Tongue (tissue), 2 donors: ENCODE data around the gene MAN1C1. TPM values are rescaled to one million over a fixed set of nuclear protein-coding genes. Genes with fewer than 3 reads are reported as not detected.
A peak's percentile ranks its signal among the peaks of the same experiment; 100 is the strongest.

Source experiments
- DNase-seq: peaks from one replicate; pipeline ENCODE4 v3.0.0-alpha.2; 2015
- total RNA-seq: library from RNA; depleted of rRNA; stranded (reverse); fragments of >200 nt; gene quantifications from one replicate; pipeline ENCODE4 v1.2.3, GENCODE V29; 2014

MAN1C1 gene
- total RNA-seq, 1 donor from 2014 or later: 8.7 TPM

DNA sequence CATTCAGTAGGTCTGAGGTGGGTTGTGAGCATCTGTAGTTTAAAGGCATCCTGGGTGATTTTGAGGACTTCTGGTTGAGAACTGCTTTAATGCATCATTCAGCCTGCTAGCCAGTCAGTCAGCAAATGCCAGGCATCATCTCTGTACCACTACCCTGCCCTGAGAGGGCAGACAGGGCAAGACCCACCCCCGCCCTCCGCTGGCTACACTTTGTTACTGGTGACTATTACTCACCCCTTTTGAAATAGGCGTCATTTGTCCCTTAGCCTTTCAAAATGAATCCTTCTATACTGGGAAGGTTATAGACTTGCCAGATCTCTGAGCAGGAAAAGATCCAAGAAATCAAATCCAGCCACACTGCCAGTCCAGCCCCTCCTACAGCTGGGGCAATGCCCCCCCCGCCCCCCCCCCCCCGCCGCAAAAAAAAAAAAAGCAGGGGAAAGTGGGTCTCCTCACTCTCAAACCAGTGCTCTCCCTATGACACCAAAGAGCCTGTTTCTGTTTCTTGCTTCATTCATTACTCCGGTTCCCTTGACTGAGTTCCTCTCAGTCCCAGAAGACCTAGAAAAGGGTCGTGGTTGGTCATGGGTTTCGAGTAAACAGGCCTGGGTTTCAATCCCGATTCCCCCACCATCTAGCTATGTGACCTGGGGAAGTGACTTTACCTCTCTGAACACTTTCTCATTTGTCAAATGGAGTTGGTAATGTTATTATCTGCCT is 187.8 kb downstream of the MAN1C1 start:
- no peak for DNase-seq

DNA sequence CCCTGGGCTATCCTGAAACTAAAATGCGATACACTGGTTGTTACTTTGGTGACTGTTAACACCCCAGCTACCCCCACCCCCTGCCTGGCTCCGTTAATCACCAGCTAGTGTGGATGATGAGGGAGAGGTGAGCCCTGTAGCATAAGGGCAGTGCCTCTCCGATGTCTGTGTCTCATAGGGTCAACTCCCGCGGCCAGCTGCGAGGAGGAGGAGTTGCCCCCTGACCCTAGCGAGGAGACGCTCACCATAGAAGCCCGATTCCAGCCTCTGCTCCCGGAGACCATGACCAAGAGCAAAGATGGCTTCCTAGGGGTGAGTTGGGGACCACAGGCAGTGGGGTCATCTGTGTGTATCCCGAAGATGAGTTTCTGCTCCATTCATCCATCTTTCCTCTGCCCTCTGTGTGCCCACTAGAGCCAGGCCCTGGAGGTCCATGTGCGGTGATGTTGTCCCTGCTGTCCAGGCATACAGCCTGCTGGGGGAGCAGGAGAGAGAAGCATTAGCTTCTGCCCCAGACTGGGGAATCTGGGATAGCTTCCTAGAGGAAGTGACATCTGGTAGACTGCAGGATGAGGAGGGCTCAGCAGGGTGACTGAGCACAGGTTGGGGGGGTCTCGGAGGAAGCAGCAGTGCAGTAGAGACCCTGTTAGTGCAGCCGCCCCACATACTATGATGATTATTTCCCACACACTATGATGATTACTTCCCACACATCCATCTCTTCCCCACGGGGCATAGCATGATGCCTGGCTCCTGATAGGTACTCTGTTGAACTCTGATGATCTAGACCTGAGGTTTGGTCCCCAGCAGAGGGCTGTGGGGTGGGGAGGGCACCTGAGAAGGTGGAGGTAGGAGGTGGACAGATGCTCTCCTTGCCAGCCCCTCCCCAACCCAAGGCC is 188.6 kb downstream of the MAN1C1 start:
- no peak for DNase-seq

DNA sequence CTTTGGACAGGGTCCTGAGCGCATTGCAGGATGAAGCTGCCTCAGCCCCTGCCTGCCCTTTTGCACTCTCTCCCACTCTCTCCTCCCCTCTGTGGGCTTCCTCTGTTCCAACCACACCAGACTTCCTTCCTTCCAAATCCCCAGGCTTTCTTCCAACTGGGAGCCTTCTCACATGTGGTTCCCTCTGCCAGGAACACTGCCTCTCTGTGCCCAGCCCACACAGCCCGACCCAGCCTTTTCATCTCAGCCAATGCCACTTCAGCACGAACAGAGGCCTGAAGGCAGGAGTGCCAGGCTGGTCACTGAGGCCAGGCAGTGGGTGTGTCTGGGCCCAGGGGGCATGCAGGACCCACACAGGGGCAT is 189.3 kb downstream of the MAN1C1 start:
- peak; percentile 63 for DNase-seq

DNA sequence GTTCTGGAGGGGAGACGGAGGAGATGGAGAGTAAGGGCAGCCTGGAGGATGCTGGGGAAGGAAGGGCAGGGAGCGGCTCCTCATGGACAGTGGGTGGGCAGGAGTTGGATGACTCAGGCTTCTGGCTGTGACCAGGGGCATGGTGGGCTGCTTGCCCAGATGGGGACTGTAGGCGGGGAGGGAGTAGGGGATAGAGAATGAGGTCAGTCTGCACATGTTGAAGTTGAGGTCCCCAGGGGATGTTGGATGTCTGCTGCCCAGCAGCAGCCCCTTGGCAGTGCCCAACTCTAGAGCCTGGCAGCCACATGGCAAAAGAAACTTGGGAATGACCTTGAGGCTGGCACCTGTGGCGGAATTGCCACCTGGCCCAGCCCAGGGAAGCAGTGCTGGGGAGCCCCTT is 189.8 kb downstream of the MAN1C1 start:
- peak; percentile 66 for DNase-seq

DNA sequence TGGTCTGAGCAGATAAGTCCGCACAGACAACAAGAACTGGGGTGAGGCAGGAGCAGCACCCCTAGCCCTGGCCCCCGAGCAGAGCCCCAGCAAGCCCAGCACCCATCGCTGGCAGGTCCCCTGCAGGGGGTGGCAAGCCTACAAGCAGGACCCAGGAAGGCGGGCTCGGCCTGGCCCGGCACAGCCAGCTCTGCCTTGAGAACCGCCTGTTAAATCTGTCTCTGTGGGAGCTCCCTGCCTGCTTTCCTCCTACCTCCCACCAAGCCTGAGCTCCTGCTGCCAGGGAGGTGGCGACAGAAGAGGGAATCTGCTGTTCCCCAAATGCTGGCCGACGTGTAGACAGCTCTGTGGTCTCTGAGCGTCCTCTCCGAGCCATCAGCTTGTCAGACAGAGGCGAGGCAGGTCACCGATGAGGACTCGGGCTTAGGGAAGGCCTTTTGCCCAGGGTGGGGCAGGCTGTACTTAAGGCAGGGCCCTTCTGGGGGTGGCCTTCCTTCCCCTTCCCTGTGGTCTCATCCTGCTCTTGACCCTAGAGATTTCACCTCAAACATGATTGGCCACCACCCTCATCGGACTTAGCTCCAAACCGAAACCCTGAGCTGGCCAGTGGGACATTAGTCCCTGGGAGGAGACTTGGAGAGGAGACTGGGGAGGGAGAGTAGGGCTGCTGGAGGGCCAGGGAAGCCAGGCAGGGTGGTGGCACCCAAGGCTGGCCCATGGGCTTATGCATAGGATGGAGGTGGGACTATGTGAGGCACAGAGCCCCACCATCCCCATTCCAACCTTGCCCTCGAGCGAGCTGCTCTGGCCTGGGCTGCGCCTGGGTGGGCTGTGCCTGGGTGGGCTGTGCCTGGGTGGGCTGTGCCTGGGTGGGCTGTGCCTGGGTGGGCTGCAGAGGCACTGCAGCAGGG is 191.1 kb downstream of the MAN1C1 start:
- no peak for DNase-seq

DNA sequence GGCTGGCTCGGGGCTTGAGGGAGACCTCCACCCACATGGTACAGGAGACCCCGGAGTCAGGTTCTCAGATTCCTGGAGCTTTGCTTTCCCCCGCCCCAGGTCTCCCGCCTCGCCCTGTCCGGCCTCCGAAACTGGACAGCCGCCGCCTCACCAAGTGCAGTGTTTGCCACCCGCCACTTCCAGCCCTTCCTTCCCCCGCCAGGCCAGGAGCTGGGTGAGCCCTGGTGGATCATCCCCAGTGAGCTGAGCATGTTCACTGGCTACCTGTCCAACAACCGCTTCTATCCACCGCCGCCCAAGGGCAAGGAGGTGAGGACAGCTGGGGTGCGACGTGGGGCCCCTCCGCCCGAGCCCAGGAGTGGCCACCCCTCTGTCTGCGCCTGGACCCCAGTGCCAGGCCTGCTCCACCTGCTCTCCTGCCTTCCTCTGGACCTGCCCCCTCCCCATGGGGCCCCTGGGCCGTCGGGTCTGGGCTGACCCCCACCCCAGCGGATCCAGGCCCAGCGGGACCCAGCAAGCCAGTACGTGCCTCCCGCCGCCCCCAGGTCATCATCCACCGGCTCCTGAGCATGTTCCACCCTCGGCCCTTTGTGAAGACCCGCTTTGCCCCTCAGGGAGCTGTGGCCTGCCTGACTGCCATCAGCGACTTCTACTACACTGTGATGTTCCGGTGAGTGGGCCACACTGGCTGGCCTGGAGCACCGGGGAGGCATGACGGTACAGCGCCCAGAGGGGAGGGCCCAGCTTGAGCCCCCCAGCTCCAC is 192.1 kb downstream of the MAN1C1 start:
- no peak for DNase-seq

DNA sequence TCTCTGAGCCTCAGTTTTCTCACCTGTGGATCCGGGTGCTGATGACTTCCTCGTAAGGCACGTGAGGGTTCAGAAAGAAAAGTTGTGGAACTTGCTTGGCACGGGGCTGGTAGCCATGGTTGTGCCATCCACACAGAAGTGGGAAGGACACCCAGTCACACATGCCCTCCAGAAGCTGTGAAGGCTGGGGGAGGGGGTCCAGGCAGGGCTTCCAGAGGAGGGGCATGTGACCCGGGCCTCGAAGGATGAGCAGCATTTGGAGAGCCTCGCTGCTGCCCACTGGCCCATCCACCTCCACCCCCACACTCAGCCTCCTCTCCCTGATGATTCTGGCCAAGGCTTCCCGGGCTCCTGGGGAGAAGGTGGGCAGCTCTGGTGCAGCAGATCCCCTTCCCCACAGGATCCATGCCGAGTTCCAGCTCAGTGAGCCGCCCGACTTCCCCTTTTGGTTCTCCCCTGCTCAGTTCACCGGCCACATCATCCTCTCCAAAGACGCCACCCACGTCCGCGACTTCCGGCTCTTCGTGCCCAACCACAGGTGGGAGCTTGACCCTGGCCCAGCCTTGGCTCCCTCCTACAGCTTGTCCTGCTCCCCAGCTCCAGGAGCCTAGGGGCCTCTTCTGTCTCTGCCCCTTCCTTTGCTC is 192.8 kb downstream of the MAN1C1 start:
- DNase-seq: no peak

DNA sequence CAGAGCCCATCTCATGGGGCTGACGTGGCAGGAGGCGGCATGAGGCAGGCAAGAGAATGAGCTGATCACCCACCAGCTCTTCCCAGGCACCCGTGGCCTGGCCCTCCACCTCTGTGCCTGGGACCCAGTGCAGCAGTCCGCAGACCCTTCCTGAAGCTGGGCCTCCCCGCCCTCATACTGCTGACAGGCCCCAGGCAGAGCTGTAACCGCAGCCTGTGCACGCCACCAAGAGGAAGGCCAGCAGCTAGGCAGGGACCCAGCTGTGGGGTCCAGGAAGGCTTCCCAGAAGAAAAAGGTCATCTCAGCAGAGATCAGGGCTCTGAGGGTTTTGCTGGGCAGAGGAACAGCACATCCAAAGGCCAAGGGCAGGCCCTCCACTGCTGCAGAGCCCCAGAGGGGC is 193.3 kb downstream of the MAN1C1 start:
- DNase-seq: no peak

DNA sequence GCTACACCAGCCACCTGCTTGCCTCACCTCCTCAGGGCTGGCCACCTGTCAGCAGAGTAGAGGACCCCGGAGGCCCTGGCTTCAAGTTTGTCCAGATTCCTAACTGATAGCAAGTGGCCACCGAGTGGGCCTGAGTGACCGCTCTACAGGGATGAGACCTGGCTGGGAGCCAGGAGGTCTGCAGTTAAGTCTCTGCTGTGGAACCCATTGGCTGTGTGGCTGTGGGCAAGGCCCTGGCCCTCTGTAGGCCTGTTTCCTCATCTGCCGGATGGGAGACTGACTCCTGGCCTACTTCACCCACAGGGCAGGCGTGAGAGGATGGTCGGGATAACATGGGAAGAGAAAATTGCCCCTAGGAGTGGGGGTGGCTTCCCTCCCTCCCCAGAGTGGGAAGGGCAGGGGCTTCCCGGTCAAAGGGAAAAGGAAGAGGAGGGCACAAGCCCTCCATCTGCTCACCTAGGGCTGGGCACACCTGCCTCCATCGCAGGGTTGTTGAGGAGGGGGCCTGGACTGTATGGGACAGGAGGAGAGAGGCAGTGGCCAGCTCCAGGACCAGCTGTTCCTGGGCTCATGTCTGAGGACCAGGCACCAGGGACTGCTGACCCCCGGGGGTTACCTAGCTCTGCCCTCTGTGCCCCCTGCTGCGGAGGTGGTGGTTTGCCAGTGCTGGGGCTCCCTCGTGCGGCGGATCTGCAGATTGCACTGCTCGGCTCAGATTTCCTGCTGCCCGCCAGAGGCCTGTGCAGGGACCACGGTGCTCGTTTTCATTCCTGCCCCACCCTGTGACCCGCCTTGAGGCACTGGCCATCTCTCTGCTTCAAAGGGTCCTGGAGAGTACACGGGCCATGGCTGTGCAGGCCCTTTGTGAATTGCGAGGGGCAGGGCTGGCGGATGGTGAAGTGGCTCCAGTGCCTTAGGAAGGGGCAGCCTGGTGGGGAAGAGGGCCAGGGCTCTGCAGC is 194.0 kb downstream of the MAN1C1 start:
- peak; percentile 73 for DNase-seq

DNA sequence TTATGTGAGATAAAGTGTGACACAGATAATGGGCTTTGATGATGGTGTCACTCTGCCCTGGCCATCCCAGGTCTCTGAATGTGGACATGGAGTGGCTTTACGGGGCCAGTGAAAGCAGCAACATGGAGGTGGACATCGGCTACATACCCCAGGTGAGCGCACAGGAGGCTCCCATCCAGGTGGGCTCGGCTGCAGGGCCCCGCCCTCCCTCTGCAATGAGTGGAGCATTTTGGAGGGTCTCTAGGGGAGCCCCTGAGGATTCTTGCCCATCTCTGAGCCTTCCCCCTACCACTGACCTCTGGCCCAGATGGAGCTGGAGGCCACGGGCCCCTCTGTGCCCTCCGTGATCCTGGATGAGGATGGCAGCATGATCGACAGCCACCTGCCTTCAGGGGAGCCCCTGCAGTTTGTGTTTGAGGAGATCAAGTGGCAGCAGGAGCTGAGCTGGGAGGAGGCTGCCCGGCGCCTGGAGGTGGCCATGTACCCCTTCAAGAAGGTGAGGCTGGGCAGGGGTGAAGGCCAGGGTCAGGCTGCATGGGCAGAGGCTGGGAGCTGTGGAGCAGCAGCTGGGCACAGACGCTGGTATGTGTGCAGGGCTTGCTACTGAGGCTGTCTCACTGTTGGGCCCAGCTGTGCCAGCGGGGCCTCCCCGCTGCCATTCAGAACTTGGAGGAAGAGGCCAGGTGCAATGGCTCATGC is 194.9 kb downstream of the MAN1C1 start:
- no peak for DNase-seq

DNA sequence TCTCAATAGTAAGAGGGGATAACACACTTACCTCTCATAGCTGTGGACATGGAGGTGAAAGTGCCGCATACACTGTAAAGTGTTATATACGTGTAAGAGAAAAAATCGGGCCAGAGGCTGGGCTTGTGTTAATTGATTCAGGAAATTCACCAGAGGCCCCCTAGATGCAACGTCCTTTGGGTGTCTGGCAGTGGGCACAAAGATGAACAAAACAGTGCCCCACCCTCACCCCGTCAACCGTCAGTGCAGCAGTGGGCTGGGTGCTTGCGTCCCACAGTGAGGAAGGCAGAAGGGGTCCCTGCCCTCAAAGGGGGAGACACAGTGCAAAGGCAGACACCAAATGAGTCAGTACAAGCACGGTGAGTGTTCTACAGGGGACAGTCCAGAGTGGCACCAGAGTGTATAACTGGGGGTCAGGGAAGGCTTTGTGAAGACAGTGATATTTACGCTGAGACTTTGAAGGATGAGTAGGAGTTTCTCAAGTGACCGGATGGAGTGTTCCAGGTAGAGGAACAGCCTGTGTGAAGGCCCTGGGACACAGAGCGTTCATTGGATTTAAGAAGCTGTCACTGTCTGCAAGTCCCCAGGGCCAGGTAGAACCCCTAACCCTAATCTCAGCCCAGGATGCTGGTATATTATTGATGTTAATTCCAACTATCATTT is 196.6 kb downstream of the MAN1C1 start:
- DNase-seq: no peak

DNA sequence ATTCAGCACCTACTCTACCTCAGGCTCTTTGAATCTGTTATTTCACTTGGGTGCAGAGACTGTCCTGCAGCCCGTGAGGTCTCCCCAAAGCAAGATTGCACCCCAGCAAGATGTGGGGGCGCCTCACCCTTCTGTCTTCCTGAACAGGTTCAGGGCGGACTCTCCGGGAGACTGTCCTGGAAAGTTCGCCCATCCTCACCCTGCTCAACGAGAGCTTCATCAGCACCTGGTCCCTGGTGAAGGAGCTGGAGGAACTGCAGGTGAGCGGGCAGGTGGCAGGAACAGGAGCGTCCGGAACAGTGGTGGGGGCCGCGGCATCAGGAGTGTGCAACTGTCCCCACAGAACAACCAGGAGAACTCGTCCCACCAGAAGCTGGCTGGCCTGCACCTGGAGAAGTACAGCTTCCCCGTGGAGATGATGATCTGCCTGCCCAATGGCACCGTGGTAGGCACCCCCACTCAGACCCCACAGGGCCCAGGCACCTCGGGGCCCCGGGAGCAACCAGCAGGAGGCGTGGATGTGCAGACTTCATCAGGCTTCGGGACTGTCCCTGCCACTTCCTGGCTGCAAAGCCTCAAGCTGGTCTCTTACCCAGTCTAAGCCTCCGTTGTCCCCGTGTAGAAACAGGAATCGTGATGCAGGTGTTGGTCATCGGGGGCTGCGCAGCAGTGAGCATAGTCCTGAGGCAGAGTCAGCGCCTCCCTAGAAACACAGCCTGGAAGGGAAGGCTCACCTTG is 197.3 kb downstream of the MAN1C1 start:
- DNase-seq: no peak

DNA sequence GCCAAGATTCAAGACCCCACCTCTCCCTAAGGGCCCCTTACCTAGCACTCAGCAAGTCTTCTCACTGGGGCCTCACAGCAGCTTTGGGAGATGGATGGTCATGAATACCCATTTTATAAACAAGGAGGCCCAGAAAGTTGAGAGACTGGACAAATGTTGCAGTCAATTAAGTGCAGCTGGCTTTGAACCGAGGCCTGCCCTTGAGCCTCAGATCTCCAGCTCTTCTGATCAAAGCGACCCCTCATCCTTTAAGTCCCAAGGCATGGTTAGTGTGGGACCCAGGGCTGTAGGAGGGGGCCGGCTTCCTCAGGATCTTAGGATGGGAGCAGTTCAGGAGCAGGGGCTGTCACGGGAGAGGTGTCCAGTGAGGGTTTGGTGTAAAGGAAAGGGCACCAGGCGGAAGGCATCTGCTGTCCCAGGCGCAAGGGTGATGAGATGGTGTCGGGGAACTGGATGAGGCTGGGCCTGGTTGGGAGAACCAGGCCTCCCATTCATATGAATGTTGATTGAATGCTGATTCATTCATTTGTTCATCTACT is 198.0 kb downstream of the MAN1C1 start:
- peak; percentile 42 for DNase-seq

DNA sequence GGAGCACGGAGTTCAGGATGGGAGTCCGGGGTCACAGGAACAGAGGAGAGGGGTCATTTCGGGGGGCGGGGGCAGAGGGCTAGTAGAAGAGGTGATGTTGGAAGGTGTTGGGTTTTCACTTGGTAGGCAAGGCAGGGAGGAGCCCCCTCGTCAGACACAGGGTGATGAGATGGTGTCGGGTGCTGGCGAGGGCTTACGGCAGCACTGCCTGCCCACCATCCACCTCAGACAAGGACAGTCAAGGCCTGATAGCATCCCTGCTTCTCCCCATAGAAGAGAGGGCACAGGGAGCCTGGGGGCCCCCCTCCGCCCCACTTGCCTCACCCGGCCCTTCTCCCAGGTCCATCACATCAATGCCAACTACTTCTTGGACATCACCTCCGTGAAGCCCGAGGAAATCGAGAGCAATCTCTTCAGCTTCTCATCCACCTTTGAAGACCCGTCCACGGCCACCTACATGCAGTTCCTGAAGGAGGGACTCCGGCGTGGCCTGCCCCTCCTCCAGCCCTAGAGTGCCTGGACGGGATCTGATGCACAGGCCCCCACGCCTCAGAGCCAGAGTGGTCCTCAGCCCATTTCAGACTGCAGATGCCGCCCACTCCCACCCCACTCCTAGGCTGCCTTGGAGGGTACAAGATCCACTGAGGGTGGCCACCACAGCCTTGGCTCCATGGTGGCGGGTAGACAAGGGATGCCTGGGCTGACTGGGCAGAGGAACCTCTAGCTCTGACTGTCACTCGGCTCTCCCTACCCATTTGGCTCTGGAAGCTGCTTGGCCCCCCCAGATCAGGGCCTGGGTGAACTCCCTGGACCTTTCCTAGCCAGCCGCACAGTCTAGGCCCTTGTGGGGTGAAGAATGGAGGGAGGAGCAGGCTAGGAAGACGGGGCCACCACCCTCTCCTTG is 198.9 kb downstream of the MAN1C1 start:
- no peak for DNase-seq

DNA sequence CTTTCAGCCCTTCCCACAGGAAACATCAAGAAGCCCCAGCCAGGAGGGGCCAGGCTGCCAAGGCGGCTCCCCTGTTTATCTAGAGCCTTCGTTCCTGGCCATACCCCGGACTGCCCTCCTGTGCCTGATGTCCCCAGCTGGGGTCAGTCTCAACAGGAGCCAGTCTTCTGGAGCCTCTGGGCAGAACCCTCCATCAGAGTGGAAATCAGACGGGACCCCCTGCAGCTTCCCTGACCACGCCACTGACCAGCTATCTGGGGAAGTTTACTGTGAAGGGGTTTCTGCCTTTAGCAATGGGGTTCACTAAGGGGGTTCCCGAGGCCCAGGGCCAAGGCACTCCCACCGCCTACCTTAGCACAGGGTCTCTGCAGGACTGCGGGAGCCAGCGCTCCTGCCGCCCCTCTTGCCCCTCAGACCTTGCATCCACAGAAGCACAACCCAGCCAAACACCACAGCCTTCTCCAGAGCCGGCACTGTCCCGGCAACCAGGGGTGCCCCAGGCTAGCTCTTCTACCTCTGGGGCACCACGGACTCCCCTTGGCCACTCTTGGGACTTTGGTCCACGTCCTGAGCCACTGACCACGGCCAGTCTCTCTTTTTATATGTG is 199.6 kb downstream of the MAN1C1 start:
- no peak for DNase-seq

DNA sequence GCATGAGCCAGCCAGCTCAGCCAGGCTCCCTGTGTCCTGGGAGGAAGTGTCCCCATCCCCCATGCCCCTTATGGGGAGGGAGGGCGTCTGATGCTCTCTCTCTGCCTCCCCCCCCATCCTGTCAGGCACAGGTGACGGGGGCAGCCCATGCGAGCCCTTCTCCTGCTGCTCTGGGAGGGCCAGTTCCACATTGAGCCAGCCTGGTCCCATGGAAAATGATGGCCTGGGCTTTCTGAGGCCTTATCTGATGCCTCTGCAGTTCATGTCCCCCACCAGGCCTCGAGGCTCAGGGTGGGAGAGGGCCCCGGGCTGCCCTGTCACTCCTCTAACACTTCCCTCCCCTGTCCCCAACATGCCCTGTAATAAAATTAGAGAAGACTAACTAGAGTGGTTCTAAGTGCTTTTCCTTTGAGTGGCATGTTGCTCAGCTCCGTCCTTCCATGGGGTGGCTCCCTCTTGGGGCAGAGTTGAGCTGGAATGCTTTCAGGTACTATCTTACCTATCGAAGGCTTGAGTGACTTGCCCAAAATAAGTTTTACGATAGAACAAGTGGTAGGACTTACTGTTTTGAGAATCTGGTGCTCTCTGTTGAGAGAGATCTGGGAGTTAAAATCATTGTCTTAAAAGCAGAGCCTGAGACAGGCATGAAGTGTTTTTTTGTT is 201.4 kb downstream of the MAN1C1 start:
- DNase-seq: no peak
